ENCODE measurements around the gene SBK2. TPM values are rescaled to one million over a fixed set of nuclear protein-coding genes. Genes with fewer than 3 reads are reported as not detected.

SBK2 gene
- total RNA-seq, 4 donors from 2014 or later, result not detected

- DNase-seq, result peak in 1 of 2 donors; percentile 43
- Histone ChIP-seq H3K27ac (peak overlapping the region; percentile 96 to 99), H3K4me3 (peak overlapping the region; percentile 34 to 36), H3K9me3 (no peaks in the 10 kb centered on the region), H3K4me1 (peaks cover 0 to 8% of the 10 kb centered on the region in 2 donors), H3K36me3 (no peaks in the 10 kb centered on the region), H3K27me3 (no peaks in the 10 kb centered on the region)
- TF ChIP-seq CTCF (IDR thresholded peaks at IDR 0.05), result no peak
- no peak for TF ChIP-seq POLR2A (IDR thresholded peaks at IDR 0.05)
- intact Hi-C loops (cut with DNase I; ENCODE audit: low total_unique reads), result no loop called here
Observed at GRCh38 chr19:55493645-55494171, 43.2 kb downstream of the SBK2 start.

DNA sequence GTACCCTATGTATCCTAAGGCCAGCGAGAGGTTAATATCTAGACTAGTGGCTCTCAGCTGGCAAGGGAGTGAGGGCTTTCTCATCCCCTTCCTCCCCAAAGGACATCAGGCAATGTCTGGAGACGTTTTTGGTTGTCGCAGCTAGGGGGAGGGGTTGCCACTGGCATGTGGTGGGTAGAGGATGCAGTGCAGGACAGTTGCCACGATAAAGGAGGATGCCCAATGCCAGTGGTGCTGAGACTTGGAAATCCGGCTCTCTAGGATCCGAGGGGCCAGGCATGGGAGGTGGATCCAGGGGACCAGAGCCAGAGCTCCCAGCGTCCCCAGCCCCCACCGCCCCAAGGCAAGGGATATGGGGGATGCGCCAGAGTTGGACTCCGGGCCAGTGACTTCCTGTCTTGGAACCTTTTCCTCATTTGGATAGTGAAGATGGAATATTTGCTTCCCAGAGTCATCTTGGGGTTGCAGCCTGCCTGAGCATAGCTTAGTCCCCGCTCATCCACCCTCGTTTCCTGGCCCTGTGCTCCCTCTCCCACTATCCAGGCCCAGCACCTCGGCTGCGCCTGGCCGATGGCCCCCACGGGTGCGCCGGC is 43.8 kb downstream of the SBK2 start:
- no peaks in the 10 kb centered on the region for H3K9me3 ChIP-seq
- peak overlapping the region; percentile 34 to 36 for H3K4me3 ChIP-seq
- no peaks in the 10 kb centered on the region for H3K36me3 ChIP-seq
- DNase-seq, result peak; percentile 77 to 86
- H3K27me3 ChIP-seq, result no peaks in the 10 kb centered on the region
- H3K27ac ChIP-seq, result peak overlapping the region; percentile 96 to 99
- H3K4me1 ChIP-seq, result peaks cover 0 to 8% of the 10 kb centered on the region in 2 donors
- TF ChIP-seq POLR2A (IDR thresholded peaks at IDR 0.05), result peak; percentile 10 to 46
- no peak for TF ChIP-seq CTCF (IDR thresholded peaks at IDR 0.05)
- intact Hi-C loops (cut with DNase I; ENCODE audit: low total_unique reads), result no loop called here

- TF ChIP-seq CTCF (IDR thresholded peaks at IDR 0.05), result no peak
- no peak for TF ChIP-seq POLR2A (IDR thresholded peaks at IDR 0.05)
- H3K4me1 ChIP-seq, result peaks cover under 1 to 8% of the 10 kb centered on the region in 2 donors
Observed at GRCh38 chr19:55492362-55492944, 44.5 kb downstream of the SBK2 start.

GRCh38 chr19:55491546-55492360 is 45.2 kb downstream of the SBK2 start:
- peaks cover 8% of the 10 kb centered on the region in 2 donors for H3K4me1 ChIP-seq
- no peaks in the 10 kb centered on the region for H3K36me3 ChIP-seq
- intact Hi-C loops (cut with DNase I; ENCODE audit: low total_unique reads), result no loop called here
- peak overlapping the region; percentile 96 to 99 for H3K27ac ChIP-seq
- no peaks in the 10 kb centered on the region for H3K27me3 ChIP-seq
- peak; percentile 67 to 69 for DNase-seq
- no peak overlapping the region for H3K4me3 ChIP-seq
- TF ChIP-seq CTCF (IDR thresholded peaks at IDR 0.05), result no peak
- TF ChIP-seq POLR2A (IDR thresholded peaks at IDR 0.05), result no peak
- no peaks in the 10 kb centered on the region for H3K9me3 ChIP-seq

More at GRCh38 chr19:55492362-55492944, 44.5 kb downstream of the SBK2 start:
- Histone ChIP-seq H3K27me3 (no peaks in the 10 kb centered on the region), H3K36me3 (no peaks in the 10 kb centered on the region), H3K4me3 (no peak overlapping the region), H3K9me3 (no peaks in the 10 kb centered on the region), H3K27ac (peak overlapping the region; percentile 96 to 99)
- intact Hi-C loops (cut with DNase I; ENCODE audit: low total_unique reads), result no loop called here
- peak; percentile 47 to 54 for DNase-seq

All from uterus (tissue), 4 donors.